Neutrophil (primary cell): Measurements from ENCODE around the gene AQR.
"Not testable (repeated sequence)": the region's sequence is repeated elsewhere in the genome, so short reads cannot be mapped to it uniquely, and the experiment has no call there.

Experiments
- H3K27ac ChIP-seq: fragments of 200-600 bp; sonication (generic); 2 replicates; pipeline ENCODE4 v1.5.1; 2016; ENCODE audit warnings: mild to moderate bottlenecking, moderate library complexity
- H3K27me3 ChIP-seq: fragments of 200-600 bp; sonication (generic); 2 replicates; pipeline ENCODE4 v1.6.0; 2016; ENCODE audit warnings: mild to moderate bottlenecking
- H3K36me3 ChIP-seq: fragments of 200-600 bp; sonication (generic); 2 replicates; pipeline ENCODE4 v1.5.1; 2017
- H3K4me1 ChIP-seq, 2 experiments: fragments of 200-600 bp in 1 of 2; sonication (generic) in 1 of 2; 1 replicate in 1 of 2; 2 replicates in 1 of 2; pipeline versions ENCODE4 v1.5.1 to v1.6.1; 2013 to 2016; ENCODE audit warnings: low read depth in 1 of 2, low read length in 1 of 2, mild to moderate bottlenecking in 1 of 2, moderate library complexity in 1 of 2; ENCODE audit not compliant: control insufficient read depth in 1 of 2, insufficient read depth in 1 of 2
- H3K4me3 ChIP-seq, 2 experiments: fragments of 200-600 bp in 1 of 2; sonication (generic) in 1 of 2; 1 replicate in 1 of 2; 2 replicates in 1 of 2; pipeline ENCODE4 v1.5.1; 2013 to 2016; ENCODE audit warnings: low read depth in 1 of 2, low read length in 1 of 2, mild to moderate bottlenecking in 1 of 2, moderate library complexity in 1 of 2
- H3K9me3 ChIP-seq: fragments of 200-600 bp; sonication (generic); 2 replicates; pipeline ENCODE4 v1.5.1; 2016
- TF ChIP-seq, protein P1 (sequence below): fragments of 200-600 bp; sonication (generic); IDR thresholded peaks from 2 replicates; pipeline ENCODE4 v1.5.1; 2016; ENCODE audit warnings: antibody characterized with exemption

The AQR gene

DNA sequence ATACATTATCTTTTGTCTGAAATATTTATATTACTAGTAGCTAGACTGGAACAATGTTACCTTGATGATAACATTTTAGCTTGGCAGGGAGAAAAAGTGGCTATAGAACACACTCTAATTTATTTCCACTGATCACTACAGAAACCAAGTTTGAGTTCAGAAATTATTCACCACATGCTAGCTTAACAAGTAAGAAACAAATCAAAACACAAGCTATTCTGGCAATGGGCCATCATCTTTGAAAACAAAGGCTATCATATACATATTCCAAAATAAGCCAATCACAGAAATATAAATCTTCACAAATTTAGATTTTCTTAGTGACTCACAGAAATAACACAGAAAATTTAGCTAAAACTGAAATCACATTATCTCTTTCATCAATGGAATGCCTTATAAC lies 17.1 kb downstream of the AQR start:
- no peak overlapping the region for H3K4me3 ChIP-seq
- TF ChIP-seq, protein P1, sequence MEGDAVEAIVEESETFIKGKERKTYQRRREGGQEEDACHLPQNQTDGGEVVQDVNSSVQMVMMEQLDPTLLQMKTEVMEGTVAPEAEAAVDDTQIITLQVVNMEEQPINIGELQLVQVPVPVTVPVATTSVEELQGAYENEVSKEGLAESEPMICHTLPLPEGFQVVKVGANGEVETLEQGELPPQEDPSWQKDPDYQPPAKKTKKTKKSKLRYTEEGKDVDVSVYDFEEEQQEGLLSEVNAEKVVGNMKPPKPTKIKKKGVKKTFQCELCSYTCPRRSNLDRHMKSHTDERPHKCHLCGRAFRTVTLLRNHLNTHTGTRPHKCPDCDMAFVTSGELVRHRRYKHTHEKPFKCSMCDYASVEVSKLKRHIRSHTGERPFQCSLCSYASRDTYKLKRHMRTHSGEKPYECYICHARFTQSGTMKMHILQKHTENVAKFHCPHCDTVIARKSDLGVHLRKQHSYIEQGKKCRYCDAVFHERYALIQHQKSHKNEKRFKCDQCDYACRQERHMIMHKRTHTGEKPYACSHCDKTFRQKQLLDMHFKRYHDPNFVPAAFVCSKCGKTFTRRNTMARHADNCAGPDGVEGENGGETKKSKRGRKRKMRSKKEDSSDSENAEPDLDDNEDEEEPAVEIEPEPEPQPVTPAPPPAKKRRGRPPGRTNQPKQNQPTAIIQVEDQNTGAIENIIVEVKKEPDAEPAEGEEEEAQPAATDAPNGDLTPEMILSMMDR = no peak
- H3K36me3 ChIP-seq = peaks cover 78% of the 10 kb centered on the region

GRCh38 chr15:34951993-34952392 lies 17.5 kb downstream of the AQR start:
- Histone ChIP-seq H3K27ac (no peak overlapping the region), H3K9me3 (no peaks in the 10 kb centered on the region), H3K27me3 (no peaks in the 10 kb centered on the region), H3K4me1 (no peaks in the 10 kb centered on the region), H3K4me3 (no peak overlapping the region), H3K36me3 (peaks cover 79% of the 10 kb centered on the region)
- TF ChIP-seq, protein P1 = no peak

More for the DNA sequence above, 17.1 kb downstream of the AQR start:
- H3K9me3 ChIP-seq = no peaks in the 10 kb centered on the region
- no peak overlapping the region for H3K27ac ChIP-seq
- no peaks in the 10 kb centered on the region for H3K4me1 ChIP-seq
- H3K27me3 ChIP-seq = no peaks in the 10 kb centered on the region

DNA sequence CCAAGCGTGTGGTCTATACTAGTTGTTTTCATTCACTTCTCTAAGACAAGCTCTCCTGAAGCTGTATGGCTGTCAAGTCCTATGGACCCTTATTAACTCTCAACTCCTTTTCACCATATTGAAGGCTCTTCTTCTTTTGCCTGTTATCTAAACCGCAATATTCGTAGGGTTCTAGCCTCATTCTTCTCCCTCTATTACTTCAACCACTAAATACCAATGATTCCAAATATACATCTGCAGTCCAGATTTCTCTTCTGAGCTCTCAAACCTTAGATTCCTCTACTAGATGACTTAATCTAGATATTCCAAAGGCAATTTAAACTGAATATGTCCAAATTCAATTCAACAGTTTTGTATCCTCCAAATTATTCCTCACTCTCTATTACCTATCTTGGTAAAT lies 24.6 kb downstream of the AQR start:
- no peaks in the 10 kb centered on the region for H3K9me3 ChIP-seq
- H3K27ac ChIP-seq = no peak overlapping the region
- TF ChIP-seq, protein P1 = no peak
- H3K36me3 ChIP-seq = peaks cover 67% of the 10 kb centered on the region
- H3K27me3 ChIP-seq = no peaks in the 10 kb centered on the region
- H3K4me1 ChIP-seq = no peaks in the 10 kb centered on the region
- H3K4me3 ChIP-seq = no peak overlapping the region

- Histone ChIP-seq H3K4me3 (no peak overlapping the region), H3K4me1 (no peaks in the 10 kb centered on the region), H3K36me3 (peaks cover 79% of the 10 kb centered on the region), H3K9me3 (no peaks in the 10 kb centered on the region), H3K27ac (no peak overlapping the region), H3K27me3 (no peaks in the 10 kb centered on the region)
- TF ChIP-seq, protein P1 = no peak
Observed at GRCh38 chr15:34943711-34944110, 25.8 kb downstream of the AQR start.

- H3K36me3 ChIP-seq = peaks cover 81% of the 10 kb centered on the region
- H3K4me1 ChIP-seq, H3K9me3 ChIP-seq, H3K27ac ChIP-seq, H3K27me3 ChIP-seq, H3K4me3 ChIP-seq: not testable (repeated sequence)
Observed at GRCh38 chr15:34943264-34943663, 26.3 kb downstream of the AQR start.

GRCh38 chr15:34942363-34942762 lies 27.2 kb downstream of the AQR start:
- H3K27me3 ChIP-seq = no peaks in the 10 kb centered on the region
- H3K27ac ChIP-seq = no peak overlapping the region
- peaks cover 81% of the 10 kb centered on the region for H3K36me3 ChIP-seq
- H3K4me1 ChIP-seq = no peaks in the 10 kb centered on the region
- H3K4me3 ChIP-seq = no peak overlapping the region
- TF ChIP-seq, protein P1 = no peak
- no peaks in the 10 kb centered on the region for H3K9me3 ChIP-seq
